NB4 (cell line): ENCODE measurements around the gene ITGA11.

Experiments
- CTCF ChIP-seq: IDR thresholded peaks from one replicate; pipeline ENCODE4 v1.5.1; 2012; ENCODE audit warnings: low read depth, low read length
- POLR2A ChIP-seq: IDR thresholded peaks from 2 replicates; pipeline ENCODE4 v1.6.1; 2011; ENCODE audit warnings: mild to moderate bottlenecking; ENCODE audit not compliant: insufficient read length; ENCODE audit errors: extremely low read depth

- no peak for TF ChIP-seq CTCF
- no peak for TF ChIP-seq POLR2A
These were observed 23.8 kb downstream of the ITGA11 start for GRCh38 chr15:68407886-68408881.
